Smooth muscle cell (in vitro differentiated cells): ENCODE measurements around the gene ITGA2. TPM values are rescaled to one million over a fixed set of nuclear protein-coding genes. Genes with fewer than 3 reads are reported as not detected.
A peak's percentile ranks its signal among the peaks of the same experiment; 100 is the strongest.

Source experiments
- DNase-seq: peaks from one replicate; lab custom pipeline; 2025; ENCODE audit not compliant: unreplicated experiment; lab: John Stamatoyannopoulos, UW
- H2AFZ ChIP-seq: fragments of 200-600 bp; sonication (generic); 2 replicates; pipeline ENCODE4 v1.6.0; 2016; ENCODE audit warnings: antibody characterized with exemption, low read depth, mild to moderate bottlenecking
- H3F3A ChIP-seq: fragments of 200-600 bp; sonication (generic); 2 replicates; pipeline ENCODE4 v1.6.0; 2017; ENCODE audit warnings: antibody characterized with exemption, low read depth
- H3K27ac ChIP-seq: fragments of 200-600 bp; sonication (generic); 2 replicates; pipeline ENCODE4 v1.5.1; 2016; ENCODE audit warnings: low read depth, mild to moderate bottlenecking
- H3K27me3 ChIP-seq: fragments of 200-600 bp; sonication (generic); 2 replicates; pipeline ENCODE4 v1.6.1; 2016; ENCODE audit warnings: low read depth, mild to moderate bottlenecking
- H3K36me3 ChIP-seq: fragments of 200-600 bp; sonication (generic); 2 replicates; pipeline ENCODE4 v1.5.1; 2016; ENCODE audit warnings: low read depth
- H3K4me1 ChIP-seq: fragments of 200-600 bp; sonication (generic); 2 replicates; pipeline ENCODE4 v1.5.1; 2016; ENCODE audit warnings: low read depth
- H3K4me2 ChIP-seq: fragments of 200-600 bp; sonication (generic); 2 replicates; pipeline ENCODE4 v1.6.0; 2016; ENCODE audit warnings: mild to moderate bottlenecking
- H3K4me3 ChIP-seq: fragments of 200-600 bp; sonication (generic); 2 replicates; pipeline ENCODE4 v1.5.1; 2016; ENCODE audit warnings: mild to moderate bottlenecking
- H3K79me2 ChIP-seq: fragments of 200-600 bp; sonication (generic); 2 replicates; pipeline ENCODE4 v1.6.0; 2016; ENCODE audit warnings: low read depth, mild to moderate bottlenecking
- H3K9ac ChIP-seq: fragments of 200-600 bp; sonication (generic); 2 replicates; pipeline ENCODE4 v1.6.0; 2016; ENCODE audit warnings: low read depth
- H3K9me3 ChIP-seq: fragments of 200-600 bp; sonication (generic); replicated peaks from 2 replicates; pipeline ENCODE4 v1.5.1; 2016; ENCODE audit warnings: low read depth
- H4K20me1 ChIP-seq: fragments of 200-600 bp; sonication (generic); 2 replicates; pipeline ENCODE4 v1.6.0; 2016; ENCODE audit warnings: low read depth
- WGBS: methylation state at CpG from one replicate; pipeline ENCODE4 v1.1.7; 2016; ENCODE audit warnings: low lambda C conversion rate; 5-methylcytosine and 5-hydroxymethylcytosine counted together
- polyA plus RNA-seq: library from polyadenylated mRNA; unstranded; fragments of >200 nt; fragmentation: Nextera tagmentation; extraction: Ambion mirVana; gene quantifications from 2 replicates; pipeline ENCODE4 v1.2.1, GENCODE V29; 2016
- total RNA-seq: library from RNA; depleted of rRNA; stranded (reverse); fragments of >200 nt; gene quantifications from 2 replicates; pipeline ENCODE4 v1.2.3, GENCODE V29; 2014
- TF ChIP-seq, protein P1 (sequence below): fragments of 200-600 bp; sonication (generic); IDR thresholded peaks from 2 replicates; pipeline ENCODE4 v1.5.1; 2017; ENCODE audit warnings: borderline replicate concordance, mild to moderate bottlenecking, antibody characterized with exemption; ENCODE audit not compliant: insufficient read depth, poor library complexity, severe bottlenecking

The ITGA2 gene
- total and polyA plus RNA-seq, 2 experiments from 2014 or later, result 1.5 to 19.2 TPM

DNA sequence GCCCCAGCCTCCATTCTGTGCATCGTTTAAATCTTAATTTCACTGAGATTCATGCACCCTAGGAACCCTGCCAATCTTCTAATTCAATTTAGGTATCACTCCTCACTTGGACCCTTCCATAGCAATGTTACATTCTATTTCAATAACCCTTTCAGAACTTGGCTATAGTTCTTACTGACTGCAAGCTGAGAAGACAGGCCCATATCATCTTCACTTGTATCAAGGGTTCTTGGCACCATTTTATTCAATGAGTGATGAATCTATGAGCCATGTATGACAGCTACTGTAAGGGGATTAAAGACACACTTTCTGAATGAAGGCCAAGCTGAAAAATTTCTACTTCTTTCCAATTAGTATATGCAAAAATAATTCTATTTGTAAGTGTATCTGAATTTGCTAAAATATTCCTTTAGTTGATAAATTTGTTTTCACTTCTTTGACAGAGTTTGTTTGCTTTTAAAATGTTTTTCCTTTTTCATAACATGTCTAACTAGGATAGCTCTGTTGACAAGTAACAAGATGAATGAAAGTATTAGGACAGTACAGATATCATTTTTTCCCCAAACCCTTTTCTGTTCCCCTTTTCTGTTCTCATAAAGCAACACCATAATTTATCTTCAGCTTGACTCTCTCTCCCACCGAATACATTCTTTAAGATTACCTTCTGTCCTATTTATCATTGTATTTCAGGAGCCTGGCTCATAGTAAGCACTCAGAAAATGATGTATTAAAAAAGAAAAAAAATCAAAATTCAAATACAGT, 9.6 kb downstream of the ITGA2 start:
- no peak overlapping the region for H3K4me2 ChIP-seq
- DNase-seq, result no peak
- H3K27me3 ChIP-seq, result no peaks in the 10 kb centered on the region
- H3K36me3 ChIP-seq, result no peaks in the 10 kb centered on the region
- H3K27ac ChIP-seq, result peak overlapping the region; percentile 29
- no peaks in the 10 kb centered on the region for H4K20me1 ChIP-seq
- peaks cover 4% of the 10 kb centered on the region for H3K4me1 ChIP-seq
- no peaks in the 10 kb centered on the region for H3F3A ChIP-seq
- H3K9me3 ChIP-seq, result no peaks in the 10 kb centered on the region
- peaks cover 20% of the 10 kb centered on the region for H3K79me2 ChIP-seq
- WGBS, result 91% methylated on average over 2 of the region's 2 CpGs
- no peak overlapping the region for H2AFZ ChIP-seq
- TF ChIP-seq, protein P1, sequence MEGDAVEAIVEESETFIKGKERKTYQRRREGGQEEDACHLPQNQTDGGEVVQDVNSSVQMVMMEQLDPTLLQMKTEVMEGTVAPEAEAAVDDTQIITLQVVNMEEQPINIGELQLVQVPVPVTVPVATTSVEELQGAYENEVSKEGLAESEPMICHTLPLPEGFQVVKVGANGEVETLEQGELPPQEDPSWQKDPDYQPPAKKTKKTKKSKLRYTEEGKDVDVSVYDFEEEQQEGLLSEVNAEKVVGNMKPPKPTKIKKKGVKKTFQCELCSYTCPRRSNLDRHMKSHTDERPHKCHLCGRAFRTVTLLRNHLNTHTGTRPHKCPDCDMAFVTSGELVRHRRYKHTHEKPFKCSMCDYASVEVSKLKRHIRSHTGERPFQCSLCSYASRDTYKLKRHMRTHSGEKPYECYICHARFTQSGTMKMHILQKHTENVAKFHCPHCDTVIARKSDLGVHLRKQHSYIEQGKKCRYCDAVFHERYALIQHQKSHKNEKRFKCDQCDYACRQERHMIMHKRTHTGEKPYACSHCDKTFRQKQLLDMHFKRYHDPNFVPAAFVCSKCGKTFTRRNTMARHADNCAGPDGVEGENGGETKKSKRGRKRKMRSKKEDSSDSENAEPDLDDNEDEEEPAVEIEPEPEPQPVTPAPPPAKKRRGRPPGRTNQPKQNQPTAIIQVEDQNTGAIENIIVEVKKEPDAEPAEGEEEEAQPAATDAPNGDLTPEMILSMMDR, result no peak
- H3K9ac ChIP-seq, result no peak overlapping the region
- no peak overlapping the region for H3K4me3 ChIP-seq

- no peak overlapping the region for H2AFZ ChIP-seq
- DNase-seq, result no peak
- H3K36me3 ChIP-seq, result no peaks in the 10 kb centered on the region
- H3F3A ChIP-seq, result no peaks in the 10 kb centered on the region
- no peaks in the 10 kb centered on the region for H4K20me1 ChIP-seq
- H3K79me2 ChIP-seq, result peaks cover 20% of the 10 kb centered on the region
- no peak overlapping the region for H3K4me2 ChIP-seq
- peaks cover 4% of the 10 kb centered on the region for H3K4me1 ChIP-seq
- TF ChIP-seq, protein P1, result no peak
- WGBS, result 93% methylated on average over 1 of the region's 1 CpG
- H3K4me3 ChIP-seq, result no peak overlapping the region
- H3K9ac ChIP-seq, result no peak overlapping the region
- no peaks in the 10 kb centered on the region for H3K9me3 ChIP-seq
- no peaks in the 10 kb centered on the region for H3K27me3 ChIP-seq
- H3K27ac ChIP-seq, result peak overlapping the region; percentile 29
Observed at GRCh38 chr5:52999344-52999949, 10.3 kb downstream of the ITGA2 start.

GRCh38 chr5:53001541-53001940, 12.4 kb downstream of the ITGA2 start:
- Histone ChIP-seq H2AFZ (no peak overlapping the region), H4K20me1 (no peaks in the 10 kb centered on the region), H3K4me2 (no peak overlapping the region), H3K27me3 (no peaks in the 10 kb centered on the region), H3K36me3 (no peaks in the 10 kb centered on the region), H3K9me3 (no peaks in the 10 kb centered on the region), H3K27ac (no peak overlapping the region), H3K4me1 (peaks cover 4% of the 10 kb centered on the region), H3K79me2 (peaks cover 20% of the 10 kb centered on the region), H3K9ac (no peak overlapping the region), H3F3A (no peaks in the 10 kb centered on the region), H3K4me3 (no peak overlapping the region)
- TF ChIP-seq, protein P1, result no peak
- no peak for DNase-seq
- WGBS, result 96% methylated on average over 4 of the region's 4 CpGs
